Kidney (tissue), 14 donors: ENCODE measurements around the gene DHCR24. TPM values are rescaled to one million over a fixed set of nuclear protein-coding genes. Genes with fewer than 3 reads are reported as not detected.
A peak's percentile ranks its signal among the peaks of the same experiment; 100 is the strongest.

Experiments used
- DNase-seq, 5 donors: peaks; one replicate each; pipeline ENCODE4 v3.0.0-alpha.2; 2013 to 2020
- FAIRE-seq: peaks from 2 replicates; lab custom pipeline; 2012; peaks lifted over from hg19 to GRCh38; lab: Jason Lieb, UNC
- H3K27ac ChIP-seq, 2 donors: one replicate each; pipeline ENCODE4 v1.7.0; 2013; ENCODE audit warnings: low read depth in 2 of 2, low read length in 2 of 2, inconsistent platforms in 1 of 2
- H3K27me3 ChIP-seq: one replicate; pipeline ENCODE4 v1.7.1; 2013; ENCODE audit warnings: low read length, inconsistent platforms; ENCODE audit not compliant: control insufficient read depth, insufficient read depth
- H3K36me3 ChIP-seq, 3 donors: one replicate each; pipeline versions ENCODE4 v1.7.0 to v1.7.1; 2013; ENCODE audit warnings: low read length in 3 of 3, control low read depth in 1 of 3, inconsistent platforms in 1 of 3; ENCODE audit not compliant: insufficient read depth in 3 of 3, control insufficient read depth in 2 of 3
- H3K4me1 ChIP-seq, 3 donors: one replicate each; pipeline versions ENCODE4 v1.7.0 to v1.7.1; 2013; ENCODE audit warnings: low read length in 3 of 3, inconsistent platforms in 1 of 3, low read depth in 1 of 3; ENCODE audit not compliant: control insufficient read depth in 2 of 3, insufficient read depth in 2 of 3
- H3K4me3 ChIP-seq, 3 donors: one replicate each; pipeline versions ENCODE4 v1.7.0 to v1.8.1; 2013; ENCODE audit warnings: low read length in 3 of 3, control low read depth in 1 of 3, inconsistent platforms in 1 of 3
- H3K9ac ChIP-seq, 3 donors: one replicate each; pipeline versions ENCODE4 v1.7.0 to v1.7.1; 2013; ENCODE audit warnings: low read length in 3 of 3, control low read depth in 1 of 3, inconsistent platforms in 1 of 3
- H3K9me3 ChIP-seq, 3 donors: one replicate each; pipeline versions ENCODE4 v1.7.0 to v1.7.1; 2013; ENCODE audit warnings: low read length in 3 of 3, control low read depth in 1 of 3, inconsistent platforms in 1 of 3; ENCODE audit not compliant: control insufficient read depth in 2 of 3, insufficient read depth in 1 of 3
- CTCF ChIP-seq: IDR thresholded peaks from 3 replicates; pipeline ENCODE4 v1.5.1; 2012; ENCODE audit warnings: mild to moderate bottlenecking, moderate library complexity, borderline replicate concordance; ENCODE audit not compliant: insufficient read depth; ENCODE audit errors: extremely low read depth
- intact Hi-C: fragments of 100-400 bp; cut with DNase I; formaldehyde crosslinking; loops from one replicate; pipeline ENCODE4 v1.11.1; 2022
- polyA plus RNA-seq: library from polyadenylated mRNA; stranded (reverse); fragments of 350-450 nt; fragmentation: Illumina TruSeq; extraction: RNeasy Lipid Tissue Mini Kit (QIAGEN cat#74804); gene quantifications from one replicate; pipeline ENCODE4 v1.2.3, GENCODE V29; 2014; ENCODE audit warnings: low read depth, low replicate concordance; ENCODE audit not compliant: insufficient read depth
- total RNA-seq: library from RNA; stranded (reverse); fragmentation: NEBNext Ultra II Directional; extraction: Animal tissue kit (Norgen Biotek cat#: 25700); gene quantifications from one replicate; pipeline ENCODE4 v1.2.1, GENCODE V29; 2021
- donor health status: control.
- donor health status: control.
- donor health status: control.
- donor health status: control.
- donor health status: control.
- donor health status: DM: yes; HTN: yes; CAD: no.
- donor health status: Normal renal cell carcinoma (clear cell type).

The DHCR24 gene
- total and polyA plus RNA-seq, 2 donors from 2014 or later = 33.7 to 91.7 TPM

GRCh38 chr1:54814571-54814970 lies 72.4 kb downstream of the DHCR24 start:
- Histone ChIP-seq H3K9me3 (no peaks in the 10 kb centered on the region), H3K36me3 (no peaks in the 10 kb centered on the region), H3K27me3 (no peaks in the 10 kb centered on the region), H3K9ac (no peak overlapping the region), H3K4me1 (no peaks in the 10 kb centered on the region), H3K4me3 (no peak overlapping the region), H3K27ac (no peak overlapping the region)
- intact Hi-C loops = no loop called here
- DNase-seq (no peak), FAIRE-seq (no peak)
- TF ChIP-seq CTCF = no peak

GRCh38 chr1:54814126-54814498 lies 72.9 kb downstream of the DHCR24 start:
- Histone ChIP-seq H3K27ac (no peak overlapping the region), H3K9ac (no peak overlapping the region), H3K4me3 (no peak overlapping the region), H3K36me3 (no peaks in the 10 kb centered on the region), H3K9me3 (no peaks in the 10 kb centered on the region), H3K4me1 (no peaks in the 10 kb centered on the region), H3K27me3 (no peaks in the 10 kb centered on the region)
- intact Hi-C loops = no loop called here
- FAIRE-seq = no peak
- no peak for DNase-seq
- no peak for TF ChIP-seq CTCF

DNA sequence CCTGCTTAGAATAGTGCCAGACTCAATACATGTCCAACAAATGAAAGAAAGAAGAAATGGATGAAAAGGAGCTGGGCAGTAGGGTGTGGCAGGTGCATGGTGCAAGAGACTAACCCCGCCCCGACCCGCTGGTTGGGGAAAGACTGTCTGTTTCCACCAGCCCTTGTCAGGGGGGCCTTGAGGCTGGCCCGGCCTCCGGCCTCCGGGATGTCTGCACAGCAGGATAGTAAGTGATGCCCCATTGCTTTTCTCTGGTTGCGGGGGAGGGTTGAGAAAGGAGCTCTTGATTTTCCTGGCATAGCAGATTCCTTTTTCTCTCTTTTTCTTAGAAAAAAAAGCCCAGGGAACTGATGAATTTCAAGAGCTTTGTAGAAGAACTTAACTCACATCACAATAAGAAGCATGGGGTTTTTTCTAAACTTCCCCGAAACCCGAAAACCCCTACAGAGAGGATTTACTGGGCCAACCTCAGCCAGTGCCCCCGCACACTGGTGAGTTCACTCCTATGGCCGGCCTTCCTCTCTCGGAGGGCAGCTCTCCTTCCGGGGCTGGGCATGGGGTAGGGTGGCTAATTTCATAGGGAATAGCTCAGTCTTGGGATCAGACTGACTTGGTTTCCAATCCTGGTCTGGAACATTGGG lies 73.4 kb downstream of the DHCR24 start:
- intact Hi-C loops = no loop called here
- no peaks in the 10 kb centered on the region for H3K36me3 ChIP-seq
- no peaks in the 10 kb centered on the region for H3K9me3 ChIP-seq
- H3K27ac ChIP-seq = no peak overlapping the region
- no peak overlapping the region for H3K4me3 ChIP-seq
- DNase-seq (peak in 4 of 5 donors; percentile 40 to 75 (median 59)), FAIRE-seq (no peak)
- no peak for TF ChIP-seq CTCF
- no peaks in the 10 kb centered on the region for H3K27me3 ChIP-seq
- no peaks in the 10 kb centered on the region for H3K4me1 ChIP-seq
- H3K9ac ChIP-seq = no peak overlapping the region
